Activated naive CD8-positive, alpha-beta T cell treated with anti-CD3 and anti-CD28 coated beads for 36 hours (primary cell): ENCODE measurements around the gene ACVR1B. TPM values are rescaled to one million over a fixed set of nuclear protein-coding genes. Genes with fewer than 3 reads are reported as not detected.

Experiments
- DNase-seq: peaks from one replicate; pipeline ENCODE4 v3.0.0; 2021
- H3K27ac Mint-ChIP-seq: one replicate; pipeline ENCODE4 v1.8.0; 2022; ENCODE audit warnings: mild to moderate bottlenecking, moderate library complexity, mixed read lengths
- H3K27me3 Mint-ChIP-seq: one replicate; pipeline ENCODE4 v1.8.0; 2022; ENCODE audit warnings: mild to moderate bottlenecking, mixed read lengths
- H3K36me3 Mint-ChIP-seq: one replicate; pipeline ENCODE4 v1.8.0; 2021; ENCODE audit warnings: mild to moderate bottlenecking, mixed read lengths
- H3K4me1 Mint-ChIP-seq: one replicate; pipeline ENCODE4 v1.8.0; 2021; ENCODE audit warnings: mixed read lengths
- H3K4me3 Mint-ChIP-seq: one replicate; pipeline ENCODE4 v1.8.0; 2022; ENCODE audit warnings: mild to moderate bottlenecking, moderate library complexity, mixed read lengths
- H3K9me3 Mint-ChIP-seq: one replicate; pipeline ENCODE4 v1.8.0; 2022; ENCODE audit warnings: mixed read lengths
- total RNA-seq, 2 experiments: library from RNA; stranded (reverse); gene quantifications; one replicate each; pipeline ENCODE4 v1.2.3, GENCODE V29; 2021

ACVR1B gene
- total RNA-seq, 2 experiments from 2014 or later: 9.9 to 10.2 TPM

- peak overlapping the region; percentile 50 for H3K27ac Mint-ChIP-seq
- H3K4me1 Mint-ChIP-seq: peaks cover 58% of the 10 kb centered on the region
These were observed 90.2 kb downstream of the ACVR1B start for GRCh38 chr12:52041695-52042123.

GRCh38 chr12:52042706-52043385 lies 91.3 kb downstream of the ACVR1B start:
- DNase-seq: no peak
- Mint-ChIP-seq H3K4me1 (peaks cover 58% of the 10 kb centered on the region), H3K36me3 (peaks cover 36% of the 10 kb centered on the region), H3K27me3 (no peaks in the 10 kb centered on the region), H3K9me3 (no peaks in the 10 kb centered on the region), H3K27ac (no peak overlapping the region), H3K4me3 (peak overlapping the region; percentile 74)

More at GRCh38 chr12:52041695-52042123, 90.2 kb downstream of the ACVR1B start:
- H3K4me3 Mint-ChIP-seq: peak overlapping the region; percentile 74
- H3K27me3 Mint-ChIP-seq: no peaks in the 10 kb centered on the region
- peak; percentile 55 for DNase-seq
- no peaks in the 10 kb centered on the region for H3K9me3 Mint-ChIP-seq
- peaks cover 34% of the 10 kb centered on the region for H3K36me3 Mint-ChIP-seq

GRCh38 chr12:52043386-52044212 lies 92.1 kb downstream of the ACVR1B start:
- Mint-ChIP-seq H3K36me3 (peaks cover 33% of the 10 kb centered on the region), H3K27ac (no peak overlapping the region), H3K9me3 (no peaks in the 10 kb centered on the region), H3K27me3 (no peaks in the 10 kb centered on the region), H3K4me1 (peaks cover 54% of the 10 kb centered on the region), H3K4me3 (no peak overlapping the region)
- no peak for DNase-seq

GRCh38 chr12:52044292-52044983 lies 92.9 kb downstream of the ACVR1B start:
- H3K9me3 Mint-ChIP-seq: no peaks in the 10 kb centered on the region
- no peaks in the 10 kb centered on the region for H3K27me3 Mint-ChIP-seq
- no peak for DNase-seq
- H3K27ac Mint-ChIP-seq: no peak overlapping the region
- peaks cover 31% of the 10 kb centered on the region for H3K36me3 Mint-ChIP-seq
- H3K4me3 Mint-ChIP-seq: no peak overlapping the region
- peaks cover 49% of the 10 kb centered on the region for H3K4me1 Mint-ChIP-seq

DNA sequence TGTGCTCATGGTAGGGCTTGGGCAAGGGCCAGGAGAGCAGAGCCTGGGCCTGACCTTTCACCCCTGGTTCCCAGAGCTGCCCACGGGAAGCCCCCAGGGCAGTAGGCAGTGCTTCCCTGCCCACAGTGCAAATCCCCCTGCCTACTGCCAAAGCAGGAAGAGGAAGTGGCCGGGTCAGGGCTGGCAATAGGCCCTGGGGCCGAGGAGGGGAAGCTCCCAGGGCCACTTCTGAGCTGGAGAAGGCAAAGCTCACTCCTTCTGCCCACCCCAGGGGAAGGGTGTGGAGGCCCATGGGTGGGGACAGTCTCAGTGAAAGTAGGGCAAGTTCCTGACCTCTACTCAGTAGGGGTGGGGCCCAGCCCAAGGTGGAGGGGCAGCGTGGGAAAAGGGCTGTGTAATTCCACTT lies 94.3 kb downstream of the ACVR1B start:
- no peaks in the 10 kb centered on the region for H3K27me3 Mint-ChIP-seq
- H3K27ac Mint-ChIP-seq: no peak overlapping the region
- no peaks in the 10 kb centered on the region for H3K9me3 Mint-ChIP-seq
- H3K4me3 Mint-ChIP-seq: no peak overlapping the region
- H3K4me1 Mint-ChIP-seq: peaks cover 46% of the 10 kb centered on the region
- H3K36me3 Mint-ChIP-seq: peaks cover 24% of the 10 kb centered on the region
- no peak for DNase-seq

Other genes with a start within 250 kb of the ACVR1B start
- under 1 TPM; 0.29 to 0.40 TPM for gene FIGNL2, start 103.0 kb upstream of the ACVR1B start, total RNA-seq
- not detected for gene ANKRD33, start 63.6 kb upstream of the ACVR1B start, total RNA-seq
- gene ACVRL1, start 44.2 kb upstream of the ACVR1B start, total RNA-seq: not detected
- gene TAMALIN, start 55.2 kb downstream of the ACVR1B start, total RNA-seq: 10 to 100 TPM in 1 of 2 experiments, 1 to 10 TPM in 1; 9.1 to 11.3 TPM
- 10 to 100 TPM; 88.0 to 92.6 TPM for gene NR4A1, start 99.7 kb downstream of the ACVR1B start, total RNA-seq
- 10 to 100 TPM; 39.8 to 41.2 TPM for gene ATG101, start 118.3 kb downstream of the ACVR1B start, total RNA-seq
- not detected for gene SMIM41, start 128.0 kb downstream of the ACVR1B start, total RNA-seq
- not detected for gene KRT80, start 240.3 kb downstream of the ACVR1B start, total RNA-seq